ENCODE measurements around the gene RNF32. TPM values are rescaled to one million over a fixed set of nuclear protein-coding genes. Genes with fewer than 3 reads are reported as not detected.

RNF32 gene
- total RNA-seq, 1 experiment from 2014 or later, result 2.2 TPM

- Histone ChIP-seq H3K79me2 (ENCODE audit: low read depth) (no peaks in the 10 kb centered on the region), H3K27ac (no peak overlapping the region), H3K4me2 (no peak overlapping the region), H3K4me3 (no peak overlapping the region), H3K9me3 (ENCODE audit: insufficient read depth, low read depth) (no peaks in the 10 kb centered on the region), H3K9me2 (ENCODE audit: insufficient read depth) (no peaks in the 10 kb centered on the region), H4K20me1 (ENCODE audit: insufficient read depth) (no peaks in the 10 kb centered on the region), H3F3A (ENCODE audit: insufficient read depth, low read depth) (no peaks in the 10 kb centered on the region; the same call in 1 of the 2 replicates), H3K36me3 (ENCODE audit: low read depth) (no peaks in the 10 kb centered on the region), H3K27me3 (ENCODE audit: insufficient read depth, low read depth) (no peaks in the 10 kb centered on the region), H3K4me1 (replicated peaks; ENCODE audit: insufficient read depth) (no peaks in the 10 kb centered on the region), H2AFZ (no peak overlapping the region)
- CTCF ChIA-PET, result no interaction called here
- TF ChIP-seq CTCF (conservative IDR thresholded peaks at IDR 0.05) (no peak), EZH2 (IDR thresholded peaks at IDR 0.05; ENCODE audit: low read depth) (no peak)
- POLR2A ChIA-PET (ENCODE audit: unreplicated experiment), result no interaction called here
- intact Hi-C loops (cut with micrococcal nuclease; ENCODE audit: unreplicated experiment), result no loop called here
- DNase-seq, result no peak
- no TSS peak for BruUV-seq (replicated peaks)
Observed at GRCh38 chr7:156661637-156662036, 21.1 kb downstream of the RNF32 start.

GRCh38 chr7:156662277-156662676, 21.7 kb downstream of the RNF32 start:
- BruUV-seq (replicated peaks), result no TSS peak
- H3K27me3 ChIP-seq (ENCODE audit: insufficient read depth, low read depth), result no peaks in the 10 kb centered on the region
- no peaks in the 10 kb centered on the region for H3K36me3 ChIP-seq (ENCODE audit: low read depth)
- no peaks in the 10 kb centered on the region for H3K4me1 ChIP-seq (replicated peaks; ENCODE audit: insufficient read depth)
- no peaks in the 10 kb centered on the region for H3K9me2 ChIP-seq (ENCODE audit: insufficient read depth)
- ChIA-PET POLR2A (ENCODE audit: unreplicated experiment) (interaction anchor here (0.6 kb wide), 1 partner anchor 16 kb away, joined by 3 read pairs; no protein-coding TSS in a partner anchor), CTCF (no interaction called here)
- no peak overlapping the region for H3K27ac ChIP-seq
- no peak for DNase-seq
- no peak for TF ChIP-seq CTCF (conservative IDR thresholded peaks at IDR 0.05)
- no peak for TF ChIP-seq EZH2 (IDR thresholded peaks at IDR 0.05; ENCODE audit: low read depth)
- H3K4me3 ChIP-seq, result no peak overlapping the region
- no peaks in the 10 kb centered on the region for H4K20me1 ChIP-seq (ENCODE audit: insufficient read depth)
- H3F3A ChIP-seq (ENCODE audit: insufficient read depth, low read depth), result no peaks in the 10 kb centered on the region; the same call in 1 of the 2 replicates
- H3K9me3 ChIP-seq (ENCODE audit: insufficient read depth, low read depth), result no peaks in the 10 kb centered on the region
- H2AFZ ChIP-seq, result no peak overlapping the region
- H3K79me2 ChIP-seq (ENCODE audit: low read depth), result no peaks in the 10 kb centered on the region
- no peak overlapping the region for H3K4me2 ChIP-seq
- intact Hi-C loops (cut with micrococcal nuclease; ENCODE audit: unreplicated experiment), result no loop called here

GRCh38 chr7:156665101-156665500, 24.5 kb downstream of the RNF32 start:
- Histone ChIP-seq H3K4me1 (replicated peaks; ENCODE audit: insufficient read depth) (no peaks in the 10 kb centered on the region), H2AFZ (no peak overlapping the region), H3K9me3 (ENCODE audit: insufficient read depth, low read depth) (no peaks in the 10 kb centered on the region), H3K9me2 (ENCODE audit: insufficient read depth) (no peaks in the 10 kb centered on the region), H3K36me3 (ENCODE audit: low read depth) (no peaks in the 10 kb centered on the region), H4K20me1 (ENCODE audit: insufficient read depth) (no peaks in the 10 kb centered on the region), H3F3A (ENCODE audit: insufficient read depth, low read depth) (no peaks in the 10 kb centered on the region), H3K79me2 (ENCODE audit: low read depth) (no peaks in the 10 kb centered on the region), H3K27ac (no peak overlapping the region), H3K27me3 (ENCODE audit: insufficient read depth, low read depth) (no peaks in the 10 kb centered on the region), H3K4me3 (no peak overlapping the region), H3K4me2 (no peak overlapping the region)
- no TSS peak for BruUV-seq (replicated peaks)
- CTCF ChIA-PET, result no interaction called here
- TF ChIP-seq CTCF (conservative IDR thresholded peaks at IDR 0.05), result no peak
- no peak for TF ChIP-seq EZH2 (IDR thresholded peaks at IDR 0.05; ENCODE audit: low read depth)
- no peak for DNase-seq
- POLR2A ChIA-PET (ENCODE audit: unreplicated experiment), result no interaction called here
- intact Hi-C loops (cut with micrococcal nuclease; ENCODE audit: unreplicated experiment), result no loop called here

Measured in PC-9 (cell line).